Raji (cell line): ENCODE measurements around the gene PUSL1.
A peak's percentile ranks its signal among the peaks of the same experiment; 100 is the strongest.

Experiments
- POLR2A ChIP-seq: IDR thresholded peaks from 2 replicates; pipeline ENCODE4 v1.6.1; 2011; ENCODE audit warnings: low read depth, low read length, control low read depth; ENCODE audit not compliant: insufficient read depth

The PUSL1 gene

DNA sequence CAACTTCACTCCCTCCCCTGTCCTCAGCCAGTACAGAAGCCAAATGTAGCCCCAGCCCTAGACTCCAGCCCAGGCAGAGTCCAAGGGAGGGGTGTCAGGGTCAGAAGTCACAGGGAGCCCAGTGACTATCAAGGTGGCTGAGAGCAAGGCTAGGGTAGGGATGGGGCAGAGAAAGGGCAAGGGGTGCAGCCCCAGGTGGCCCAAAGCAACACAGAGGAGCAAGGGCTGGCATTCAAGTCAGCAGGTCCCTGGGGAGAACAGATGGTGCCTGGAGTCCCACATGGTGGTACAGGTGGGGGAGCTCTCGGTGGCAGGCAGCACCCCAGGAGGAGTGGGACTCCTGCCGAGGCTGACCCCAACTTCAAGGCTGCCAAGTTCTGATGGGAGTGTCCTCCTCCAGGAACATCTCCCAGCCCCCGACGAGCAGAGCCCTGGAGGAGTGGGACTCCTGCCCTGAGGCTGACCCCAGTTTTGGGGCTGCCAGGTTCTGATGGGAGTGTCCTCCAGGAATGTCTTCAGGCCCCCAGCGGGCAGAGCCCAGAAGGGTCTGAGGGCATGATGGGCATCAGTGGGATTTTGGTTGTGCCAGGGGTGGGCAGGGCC is 44.5 kb downstream of the PUSL1 start:
- peak; percentile 62 for TF ChIP-seq POLR2A

DNA sequence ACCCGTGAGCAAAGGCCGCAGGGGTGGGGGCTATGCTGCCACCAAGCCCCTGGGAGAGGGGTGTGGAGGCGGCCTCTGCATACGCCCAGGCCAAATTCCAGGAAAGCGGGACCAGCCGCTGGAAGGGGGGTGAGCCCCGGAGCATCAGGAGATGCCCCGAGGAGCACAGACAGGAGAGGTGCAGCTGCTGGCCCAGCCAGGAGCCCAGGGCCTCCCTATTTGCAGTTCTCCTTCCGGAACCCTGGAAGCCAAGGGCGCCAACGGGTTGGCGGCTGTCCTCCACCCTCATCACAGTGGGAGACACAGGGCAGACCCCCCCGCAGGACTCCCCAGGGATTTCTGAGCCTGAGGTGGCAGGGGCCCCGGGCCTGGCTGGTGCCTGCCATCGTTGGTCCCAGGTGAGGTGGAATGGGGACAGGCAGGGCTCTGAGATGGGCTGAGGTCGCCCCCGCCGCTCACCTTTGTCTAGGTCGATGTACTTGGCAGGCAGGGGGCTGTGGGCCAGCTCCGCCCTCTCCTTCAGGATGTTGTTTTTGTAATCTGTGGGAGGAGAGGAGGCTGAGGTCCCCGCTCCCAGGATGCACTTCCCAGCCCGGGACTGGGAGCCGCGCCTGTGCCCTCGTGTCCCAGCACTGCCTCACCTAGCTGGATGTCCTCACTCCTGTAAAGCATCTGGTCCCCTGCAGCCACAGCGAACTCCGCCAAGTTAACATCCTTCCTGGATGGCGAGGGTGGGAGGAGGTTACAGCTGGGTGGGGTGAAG is 45.2 kb downstream of the PUSL1 start:
- TF ChIP-seq POLR2A, result peak; percentile 44; the same call in 1 of the 2 replicates

- peak; percentile 44; the same call in 1 of the 2 replicates for TF ChIP-seq POLR2A
These were observed 46.2 kb downstream of the PUSL1 start for GRCh38 chr1:1354271-1355247.

DNA sequence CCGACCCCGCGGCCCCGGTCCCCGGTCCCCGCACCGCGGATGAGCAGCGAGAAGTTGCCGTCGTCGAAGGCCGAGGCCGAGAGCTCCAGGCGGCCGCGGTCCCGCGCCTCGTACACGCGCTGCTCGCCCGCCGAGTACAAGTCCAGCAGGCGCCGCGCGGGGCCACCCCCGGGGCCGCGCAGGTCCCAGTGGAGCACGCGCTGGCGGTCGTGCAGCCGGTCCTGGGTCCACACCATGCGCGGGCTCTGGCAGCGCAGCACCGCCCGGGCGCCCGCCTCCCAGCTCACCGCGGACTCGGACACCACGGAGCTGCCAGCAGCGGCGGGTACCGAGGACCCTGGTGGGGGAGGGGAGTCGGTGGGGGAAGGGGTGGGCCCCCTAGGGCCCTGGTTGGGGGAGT is 47.0 kb downstream of the PUSL1 start:
- no peak for TF ChIP-seq POLR2A

DNA sequence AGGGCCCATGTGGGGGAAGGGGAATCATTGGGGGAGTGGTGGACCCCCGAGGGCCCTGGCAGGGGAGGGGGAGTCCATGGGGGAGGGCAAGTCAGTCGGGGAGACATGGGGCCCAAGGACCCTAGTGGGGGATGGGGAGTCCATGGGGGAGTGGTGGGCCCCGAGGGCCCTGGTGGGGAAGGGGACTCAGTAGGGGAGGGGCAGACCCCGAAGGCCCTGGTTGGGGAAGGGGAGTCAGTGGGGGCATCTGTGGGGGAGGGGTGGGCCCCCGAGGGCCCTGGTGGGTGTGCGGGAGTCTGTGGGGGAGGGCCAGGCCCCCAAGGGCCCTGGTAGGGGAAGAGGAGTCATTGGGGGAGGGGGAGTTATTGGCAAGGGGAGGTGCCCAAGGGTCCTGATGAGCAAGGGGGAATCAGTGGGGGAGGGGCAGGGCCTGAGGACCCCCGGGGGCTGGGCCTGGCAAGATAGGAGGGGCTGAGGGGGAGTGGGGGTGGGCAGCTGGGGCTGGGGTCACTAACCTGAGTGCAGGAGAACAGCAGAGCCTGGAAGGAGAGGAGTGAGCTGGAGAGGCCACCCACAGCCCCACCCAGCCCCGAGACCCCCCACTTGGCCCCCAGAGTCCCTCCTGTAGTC is 47.9 kb downstream of the PUSL1 start:
- TF ChIP-seq POLR2A, result no peak

- peak; percentile 8; the same call in 1 of the 2 replicates for TF ChIP-seq POLR2A
These were observed 48.5 kb downstream of the PUSL1 start for GRCh38 chr1:1356796-1357401.

GRCh38 chr1:1357871-1358432 is 49.6 kb downstream of the PUSL1 start:
- TF ChIP-seq POLR2A, result 0 out of 2 replicates have a peak, but pooled peaks have one; percentile 22

GRCh38 chr1:1358433-1359271 is 50.3 kb downstream of the PUSL1 start, which contains the start of gene MXRA8:
Gene MXRA8, minus strand, starts transcription at chr1:1358555. Its CDS starts 51 bp downstream, at chr1:1358504.
- TF ChIP-seq POLR2A, result no peak; the same call in 1 of the 2 replicates

GRCh38 chr1:1359308-1359663 is 50.9 kb downstream of the PUSL1 start:
- TF ChIP-seq POLR2A, result no peak

GRCh38 chr1:1359664-1360468 is 51.5 kb downstream of the PUSL1 start:
- no peak for TF ChIP-seq POLR2A

- TF ChIP-seq POLR2A, result peak; percentile 44; the same call in 1 of the 2 replicates
These were observed 52.2 kb downstream of the PUSL1 start for GRCh38 chr1:1360506-1361169.
